ENCODE results near the gene SLIT1. TPM values are rescaled to one million over a fixed set of nuclear protein-coding genes. Genes with fewer than 3 reads are reported as not detected.

SLIT1 gene
- total RNA-seq, 1 donor from 2014 or later: 0.12 TPM

DNA sequence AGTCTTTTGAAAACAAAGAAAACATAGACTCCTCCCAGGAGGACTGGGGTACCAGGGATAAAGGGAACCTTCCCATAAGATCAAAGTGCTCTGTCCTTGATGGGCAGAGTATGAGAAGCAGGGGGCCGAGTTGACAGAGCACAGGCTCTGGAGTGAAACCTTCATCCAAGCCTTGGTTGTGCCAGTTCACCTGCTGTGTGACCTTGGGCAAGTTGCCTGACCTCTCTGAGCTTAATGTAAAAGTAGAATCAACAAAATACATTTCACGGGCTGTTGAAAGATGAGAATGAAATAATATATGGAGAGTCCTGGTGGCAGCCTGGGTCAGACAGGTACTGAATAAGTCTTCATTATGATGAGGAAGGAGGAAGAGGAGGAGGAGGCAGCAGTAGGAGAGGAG, 69.9 kb downstream of the SLIT1 start:
- TF ChIP-seq, protein P1, sequence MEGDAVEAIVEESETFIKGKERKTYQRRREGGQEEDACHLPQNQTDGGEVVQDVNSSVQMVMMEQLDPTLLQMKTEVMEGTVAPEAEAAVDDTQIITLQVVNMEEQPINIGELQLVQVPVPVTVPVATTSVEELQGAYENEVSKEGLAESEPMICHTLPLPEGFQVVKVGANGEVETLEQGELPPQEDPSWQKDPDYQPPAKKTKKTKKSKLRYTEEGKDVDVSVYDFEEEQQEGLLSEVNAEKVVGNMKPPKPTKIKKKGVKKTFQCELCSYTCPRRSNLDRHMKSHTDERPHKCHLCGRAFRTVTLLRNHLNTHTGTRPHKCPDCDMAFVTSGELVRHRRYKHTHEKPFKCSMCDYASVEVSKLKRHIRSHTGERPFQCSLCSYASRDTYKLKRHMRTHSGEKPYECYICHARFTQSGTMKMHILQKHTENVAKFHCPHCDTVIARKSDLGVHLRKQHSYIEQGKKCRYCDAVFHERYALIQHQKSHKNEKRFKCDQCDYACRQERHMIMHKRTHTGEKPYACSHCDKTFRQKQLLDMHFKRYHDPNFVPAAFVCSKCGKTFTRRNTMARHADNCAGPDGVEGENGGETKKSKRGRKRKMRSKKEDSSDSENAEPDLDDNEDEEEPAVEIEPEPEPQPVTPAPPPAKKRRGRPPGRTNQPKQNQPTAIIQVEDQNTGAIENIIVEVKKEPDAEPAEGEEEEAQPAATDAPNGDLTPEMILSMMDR (conservative IDR thresholded peaks at IDR 0.05; ENCODE audit: low read depth, low read length): no peak
- no peak overlapping the region for H3K4me3 ChIP-seq (ENCODE audit: low read depth, low read length)
- DNase-seq (ENCODE audit: low read depth): no peak

DNA sequence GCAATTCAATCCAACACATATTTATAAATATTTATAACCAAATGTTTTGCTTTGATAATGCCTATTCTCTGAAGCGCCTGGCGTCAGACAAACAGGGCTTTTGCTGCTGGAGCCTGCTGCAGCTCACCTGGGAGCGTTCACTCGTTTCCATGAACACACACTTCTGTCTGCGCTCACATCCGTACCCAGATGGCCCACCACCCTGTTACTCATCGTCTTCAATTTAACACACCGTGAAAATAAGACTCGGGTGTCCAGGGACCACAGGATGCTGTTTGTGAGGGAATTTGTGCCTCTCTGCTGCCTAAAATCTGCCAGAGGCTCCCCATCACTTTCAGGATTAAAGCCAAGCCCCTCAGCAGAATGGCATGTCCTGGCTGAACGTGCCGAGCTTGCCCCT, 74.1 kb downstream of the SLIT1 start:
- no peak for DNase-seq (ENCODE audit: low read depth)
- TF ChIP-seq, protein P1 (conservative IDR thresholded peaks at IDR 0.05; ENCODE audit: low read depth, low read length): no peak
- no peak overlapping the region for H3K4me3 ChIP-seq (ENCODE audit: low read depth, low read length)

DNA sequence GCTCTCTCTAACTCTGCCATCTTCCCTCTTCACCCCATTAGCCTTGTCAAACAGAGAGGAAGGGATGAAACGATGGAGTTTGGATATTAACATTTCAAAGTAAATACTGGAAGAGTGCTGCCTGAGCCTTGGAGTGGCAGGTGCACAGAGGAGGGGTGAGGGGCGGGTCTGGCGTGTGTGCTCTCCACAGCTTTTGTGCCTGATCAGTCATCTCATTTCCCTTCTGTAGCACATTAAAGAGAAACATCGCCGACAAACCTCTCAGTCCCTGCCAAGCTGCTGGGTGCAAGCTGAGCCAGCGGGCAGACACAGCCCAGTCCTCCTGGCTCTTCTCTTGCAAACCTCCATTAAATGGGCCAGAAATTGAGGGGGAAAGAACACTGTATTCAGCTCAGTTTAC, 76.2 kb downstream of the SLIT1 start:
- no peak overlapping the region for H3K4me3 ChIP-seq (ENCODE audit: low read depth, low read length)
- no peak for DNase-seq (ENCODE audit: low read depth)
- TF ChIP-seq, protein P1 (conservative IDR thresholded peaks at IDR 0.05; ENCODE audit: low read depth, low read length): no peak

DNA sequence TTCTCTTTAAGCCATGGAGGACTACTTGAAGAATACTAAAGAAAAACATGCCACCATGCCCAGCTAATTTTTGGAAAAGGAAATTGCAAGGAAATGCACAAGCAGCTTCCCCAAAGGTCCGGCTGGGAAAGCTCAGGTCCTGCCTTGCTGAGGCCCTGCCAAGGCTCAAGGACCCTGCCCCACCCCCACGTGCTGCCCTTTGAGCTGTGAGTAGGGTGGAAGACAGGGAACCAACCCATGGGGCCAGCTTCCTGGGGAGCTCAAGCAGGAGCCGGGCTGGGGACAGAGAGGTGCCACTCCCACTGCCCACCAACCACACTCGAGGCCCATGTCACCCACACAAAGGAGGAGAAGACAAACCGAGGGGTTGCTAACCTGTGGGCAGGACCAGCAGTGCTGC, 78.2 kb downstream of the SLIT1 start:
- no peak for DNase-seq (ENCODE audit: low read depth)
- H3K4me3 ChIP-seq (ENCODE audit: low read depth, low read length): no peak overlapping the region
- TF ChIP-seq, protein P1 (conservative IDR thresholded peaks at IDR 0.05; ENCODE audit: low read depth, low read length): no peak

DNA sequence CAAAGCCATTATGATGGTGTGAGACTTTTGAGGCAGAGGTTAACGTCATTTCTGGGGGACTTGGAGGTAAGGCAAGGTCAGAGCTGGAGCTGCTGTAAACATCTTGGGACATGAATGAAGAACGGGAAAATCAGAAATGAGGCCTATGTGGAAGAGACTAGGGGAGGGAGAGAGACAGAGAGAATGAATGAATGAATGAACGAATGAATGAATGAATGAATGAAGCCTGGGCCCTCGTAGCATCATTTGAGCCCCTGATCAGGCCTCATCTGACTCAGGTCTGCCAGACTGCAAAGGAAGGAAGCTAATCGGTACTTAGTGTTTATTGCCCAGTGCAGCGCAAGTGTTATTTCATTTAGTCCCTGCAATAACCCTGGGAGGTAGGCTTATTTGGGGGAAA, 79.6 kb downstream of the SLIT1 start:
- TF ChIP-seq, protein P1 (conservative IDR thresholded peaks at IDR 0.05; ENCODE audit: low read depth, low read length): no peak
- no peak overlapping the region for H3K4me3 ChIP-seq (ENCODE audit: low read depth, low read length)
- no peak for DNase-seq (ENCODE audit: low read depth)

DNA sequence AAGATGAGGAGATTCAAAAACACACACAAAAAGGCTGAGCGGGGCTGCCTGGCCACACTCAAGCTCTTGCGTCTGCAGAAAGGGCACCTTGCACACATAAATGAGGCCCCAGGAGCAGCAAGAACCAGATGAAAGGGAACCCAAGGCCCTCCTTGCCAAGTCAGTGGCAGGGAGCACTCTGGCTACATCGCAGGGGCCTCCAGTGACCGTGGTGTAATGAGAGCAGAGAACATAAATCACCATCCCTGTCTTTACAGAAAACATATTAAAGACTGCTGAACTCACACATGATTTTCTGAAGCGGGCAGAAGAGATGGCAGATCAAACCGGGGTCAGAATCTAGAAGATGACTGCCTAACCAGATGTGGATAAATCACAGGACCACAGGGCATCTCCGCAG, 80.5 kb downstream of the SLIT1 start:
- DNase-seq (ENCODE audit: low read depth): no peak
- TF ChIP-seq, protein P1 (conservative IDR thresholded peaks at IDR 0.05; ENCODE audit: low read depth, low read length): no peak
- no peak overlapping the region for H3K4me3 ChIP-seq (ENCODE audit: low read depth, low read length)

DNA sequence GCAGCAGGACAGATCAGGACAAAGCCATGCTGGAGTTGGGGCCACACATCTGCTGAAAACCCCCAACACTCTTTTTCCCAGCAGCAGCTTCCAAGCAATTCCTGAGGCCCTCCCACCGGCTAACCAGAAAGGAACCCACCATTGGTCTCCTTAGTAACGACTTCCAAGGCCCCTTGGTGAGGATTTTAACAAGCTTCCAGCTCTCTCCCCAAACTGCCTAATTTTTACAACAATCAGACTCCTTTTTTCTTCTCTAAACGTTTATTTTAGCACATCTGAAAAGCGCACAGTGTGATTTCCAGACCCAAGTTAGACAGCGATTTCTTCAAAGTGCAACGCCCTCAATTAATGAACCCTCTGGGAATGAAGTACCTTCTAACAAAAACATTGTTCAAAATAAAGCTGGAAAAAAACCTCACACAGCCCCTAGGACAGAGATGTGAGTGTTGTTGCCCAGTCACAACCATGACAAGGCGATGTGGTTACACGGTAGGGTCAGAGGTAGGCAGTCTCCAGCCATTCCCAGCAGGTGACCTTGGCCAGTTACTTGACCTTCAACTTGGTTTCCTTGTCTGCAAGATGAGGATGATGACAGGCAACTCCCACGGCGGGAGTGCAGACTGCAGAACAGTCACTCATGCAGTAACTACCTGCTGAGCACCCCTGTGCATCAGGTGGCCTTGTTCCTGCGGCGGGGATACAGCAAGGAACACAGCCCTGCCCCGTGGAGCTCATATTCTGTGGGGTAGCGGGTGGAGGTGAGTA, 82.3 kb downstream of the SLIT1 start:
- DNase-seq (ENCODE audit: low read depth): no peak
- no peak overlapping the region for H3K4me3 ChIP-seq (ENCODE audit: low read depth, low read length)
- TF ChIP-seq, protein P1 (conservative IDR thresholded peaks at IDR 0.05; ENCODE audit: low read depth, low read length): no peak
